Posterior vena cava (tissue), 2 donors: ENCODE results near the gene RHO. TPM values are rescaled to one million over a fixed set of nuclear protein-coding genes. Genes with fewer than 3 reads are reported as not detected.
"Not testable (repeated sequence)": the region's sequence is repeated elsewhere in the genome, so short reads cannot be mapped to it uniquely, and the experiment has no call there.

Experiments used
- DNase-seq: peaks from one replicate; pipeline ENCODE4 v3.0.0-alpha.2; 2020; ENCODE audit warnings: low spot score
- intact Hi-C, 2 donors: fragments of 100-400 bp; cut with DNase I; formaldehyde crosslinking; loops; one replicate each; pipeline versions ENCODE4 v1.14.1 to v1.14.2; 2022 to 2023
- total RNA-seq, 2 donors: library from RNA; stranded (reverse); fragmentation: NEBNext Ultra II Directional; extraction: Animal tissue kit (Norgen Biotek cat#: 25700); gene quantifications; one replicate each; pipeline ENCODE4 v1.2.1, GENCODE V29; 2021
- donor health status: DM: yes; HTN: yes; CAD: no.
- donor health status: DM: yes; HTN: yes; CAD: no.

The RHO gene
- total RNA-seq, 2 donors from 2014 or later = not detected

GRCh38 chr3:129534428-129535027 lies 6.1 kb downstream of the RHO start:
- no peak for DNase-seq
- intact Hi-C loops = no loop called here

- intact Hi-C loops = no loop called here
- DNase-seq = no peak
These were observed 6.6 kb downstream of the RHO start for GRCh38 chr3:129535075-129535474.

GRCh38 chr3:129536374-129536667 lies 7.9 kb downstream of the RHO start:
- intact Hi-C loops = no loop called here
- DNase-seq = no peak

- intact Hi-C loops = no loop called here
- DNase-seq = no peak
These were observed 8.4 kb downstream of the RHO start for GRCh38 chr3:129536804-129537203.

GRCh38 chr3:129539206-129539605 lies 10.8 kb downstream of the RHO start:
- intact Hi-C loops = no loop called here

GRCh38 chr3:129540776-129541516 lies 12.5 kb downstream of the RHO start:
- intact Hi-C loops = no loop called here
- DNase-seq = no peak

More at GRCh38 chr3:129539206-129539605, 10.8 kb downstream of the RHO start:
- no peak for DNase-seq

- intact Hi-C loops = no loop called here
- DNase-seq = no peak
These were observed 14.3 kb downstream of the RHO start for GRCh38 chr3:129542747-129543146.

- intact Hi-C loops = no loop called here
- no peak for DNase-seq
These were observed 14.8 kb downstream of the RHO start, which contains the start of gene H1-8 for GRCh38 chr3:129543156-129543790. Gene H1-8, plus strand, starts transcription at chr3:129543175. Its CDS starts 44 bp downstream, at chr3:129543219.

GRCh38 chr3:129543999-129544398 lies 15.6 kb downstream of the RHO start:
- intact Hi-C loops = no loop called here

GRCh38 chr3:129545951-129546350 lies 17.5 kb downstream of the RHO start:
- DNase-seq, intact Hi-C loops: not testable (repeated sequence)

More at GRCh38 chr3:129543999-129544398, 15.6 kb downstream of the RHO start:
- DNase-seq = no peak

- no peak for DNase-seq
- intact Hi-C loops = no loop called here
These were observed 18.8 kb downstream of the RHO start for GRCh38 chr3:129547241-129547640.

GRCh38 chr3:129548104-129548965 lies 19.9 kb downstream of the RHO start:
- no peak for DNase-seq
- intact Hi-C loops = no loop called here

- intact Hi-C loops = no loop called here
- no peak for DNase-seq
These were observed 20.8 kb downstream of the RHO start for GRCh38 chr3:129549006-129549800.

- no peak for DNase-seq
- intact Hi-C loops = no loop called here
These were observed 21.4 kb downstream of the RHO start for GRCh38 chr3:129549805-129550204.

GRCh38 chr3:129552287-129553050 lies 24.0 kb downstream of the RHO start:
- intact Hi-C loops = no loop called here
- no peak for DNase-seq

GRCh38 chr3:129553171-129553570 lies 24.7 kb downstream of the RHO start:
- no peak for DNase-seq
- intact Hi-C loops = no loop called here

GRCh38 chr3:129553719-129554118 lies 25.3 kb downstream of the RHO start:
- intact Hi-C loops = no loop called here
- DNase-seq = no peak
